SK-N-MC (cell line): ENCODE measurements around the gene ARHGAP44.

ENCODE experiments used
- EZH2 ChIP-seq: fragments of 200-600 bp; sonication (generic); IDR thresholded peaks from one replicate; pipeline ENCODE4 v1.6.1; 2017; ENCODE audit warnings: antibody characterized with exemption
- FOXP2 ChIP-seq: optimal IDR thresholded peaks from 2 replicates; pipeline ENCODE3; 2011; ENCODE audit warnings: mild to moderate bottlenecking, moderate library complexity; ENCODE audit not compliant: insufficient read depth; ENCODE audit errors: extremely low read length, control extremely low read depth
- POLR2AphosphoS5 ChIP-seq: IDR thresholded peaks from 2 replicates; pipeline ENCODE4 v1.6.1; 2012; ENCODE audit warnings: mild to moderate bottlenecking, low read depth, low read length, borderline replicate concordance

DNA sequence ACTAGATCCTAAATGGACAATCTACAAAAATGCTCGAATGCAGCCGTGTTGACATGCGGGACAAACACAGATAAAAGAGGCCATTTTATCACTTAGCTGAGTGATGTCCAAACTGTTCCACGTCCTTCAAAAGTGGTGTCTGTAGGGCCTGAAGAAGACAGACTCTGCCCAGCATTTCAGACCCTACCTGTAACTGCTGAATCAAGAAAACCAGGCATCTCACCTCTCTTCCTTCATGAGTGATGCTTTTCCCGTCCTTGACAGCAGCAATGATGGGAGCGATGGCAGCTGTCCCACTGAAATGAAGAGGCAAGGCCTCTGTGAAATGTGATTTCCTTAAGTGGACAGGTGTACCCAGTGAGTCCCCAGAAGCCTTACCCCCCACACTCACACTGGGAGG, 216.2 kb downstream of the ARHGAP44 start:
- TF ChIP-seq POLR2AphosphoS5 (no peak), EZH2 (no peak), FOXP2 (no peak)
